ENCODE data around the gene MRPL27.
A peak's percentile ranks its signal among the peaks of the same experiment; 100 is the strongest.

MRPL27 gene

DNA sequence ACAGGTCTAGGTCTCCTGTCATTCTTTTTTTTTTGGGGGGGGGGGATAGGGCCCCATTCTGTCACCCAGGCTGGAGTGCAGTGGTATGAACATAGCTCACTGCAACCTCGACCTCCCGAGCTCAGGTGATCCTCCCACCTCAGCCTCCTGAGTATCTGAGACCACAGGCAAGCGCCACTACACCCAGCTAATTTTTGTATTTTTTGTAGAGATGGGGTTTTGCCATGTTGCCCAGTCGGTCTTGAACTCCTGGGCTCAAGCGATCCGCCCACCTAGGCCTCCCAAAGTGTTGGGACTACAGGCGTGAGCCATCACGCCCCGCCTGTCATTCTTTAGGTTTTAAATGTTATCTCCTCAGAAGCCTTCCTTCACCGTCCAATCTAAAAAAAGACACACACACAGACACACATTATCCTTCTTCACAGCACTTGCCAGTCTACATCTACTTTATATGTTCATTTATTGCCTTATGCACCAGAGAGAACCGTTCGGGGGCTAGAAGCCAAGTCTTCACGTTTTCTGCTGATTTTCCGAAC is 694 bp downstream of the MRPL27 start:
- Histone ChIP-seq H3K4me3 (ENCODE audit: low read depth in 1 of 2, low read length in 1 of 2) (peak overlapping the region; percentile 95 to 99), H3K4me1 (ENCODE audit: control insufficient read depth in 1 of 2, insufficient read depth in 1 of 2, low read depth in 1 of 2, low read length in 1 of 2) (peaks cover 12 to 17% of the 10 kb centered on the region in 2 experiments), H3K9me3 (no peaks in the 10 kb centered on the region), H3K36me3 (peaks cover 31% of the 10 kb centered on the region), H3K27me3 (no peaks in the 10 kb centered on the region), H3K27ac (peak overlapping the region; percentile 85)
- TF ChIP-seq, protein P1, sequence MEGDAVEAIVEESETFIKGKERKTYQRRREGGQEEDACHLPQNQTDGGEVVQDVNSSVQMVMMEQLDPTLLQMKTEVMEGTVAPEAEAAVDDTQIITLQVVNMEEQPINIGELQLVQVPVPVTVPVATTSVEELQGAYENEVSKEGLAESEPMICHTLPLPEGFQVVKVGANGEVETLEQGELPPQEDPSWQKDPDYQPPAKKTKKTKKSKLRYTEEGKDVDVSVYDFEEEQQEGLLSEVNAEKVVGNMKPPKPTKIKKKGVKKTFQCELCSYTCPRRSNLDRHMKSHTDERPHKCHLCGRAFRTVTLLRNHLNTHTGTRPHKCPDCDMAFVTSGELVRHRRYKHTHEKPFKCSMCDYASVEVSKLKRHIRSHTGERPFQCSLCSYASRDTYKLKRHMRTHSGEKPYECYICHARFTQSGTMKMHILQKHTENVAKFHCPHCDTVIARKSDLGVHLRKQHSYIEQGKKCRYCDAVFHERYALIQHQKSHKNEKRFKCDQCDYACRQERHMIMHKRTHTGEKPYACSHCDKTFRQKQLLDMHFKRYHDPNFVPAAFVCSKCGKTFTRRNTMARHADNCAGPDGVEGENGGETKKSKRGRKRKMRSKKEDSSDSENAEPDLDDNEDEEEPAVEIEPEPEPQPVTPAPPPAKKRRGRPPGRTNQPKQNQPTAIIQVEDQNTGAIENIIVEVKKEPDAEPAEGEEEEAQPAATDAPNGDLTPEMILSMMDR (IDR thresholded peaks at IDR 0.05), result no peak

DNA sequence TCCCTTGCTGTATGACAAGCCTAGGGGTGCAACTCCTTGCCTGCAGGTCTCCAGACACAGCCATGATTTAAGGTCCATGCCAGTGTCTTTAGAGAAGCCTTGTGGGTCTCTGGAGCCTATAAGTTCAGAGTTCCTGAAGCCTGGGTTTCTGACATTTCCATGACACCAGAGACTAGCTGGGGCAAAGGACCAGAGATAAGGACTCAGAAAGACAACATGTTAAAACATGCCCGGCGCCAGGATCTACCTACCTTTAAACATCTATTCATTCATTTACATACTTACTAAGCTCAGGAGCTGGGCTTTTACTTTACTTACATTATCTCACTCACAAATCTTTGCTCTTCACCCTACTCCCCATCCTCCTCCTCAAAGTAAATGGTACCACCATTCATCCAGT is 1.5 kb downstream of the MRPL27 start:
- Histone ChIP-seq H3K27me3 (no peaks in the 10 kb centered on the region), H3K36me3 (peaks cover 39% of the 10 kb centered on the region), H3K27ac (no peak overlapping the region), H3K9me3 (no peaks in the 10 kb centered on the region), H3K4me1 (ENCODE audit: control insufficient read depth in 1 of 2, insufficient read depth in 1 of 2, low read depth in 1 of 2, low read length in 1 of 2) (peaks cover 12 to 17% of the 10 kb centered on the region in 2 experiments), H3K4me3 (ENCODE audit: low read depth in 1 of 2, low read length in 1 of 2) (no peak overlapping the region)
- TF ChIP-seq, protein P1 (IDR thresholded peaks at IDR 0.05), result no peak

GRCh38 chr17:50370052-50370451 is 2.9 kb downstream of the MRPL27 start:
- no peaks in the 10 kb centered on the region for H3K27me3 ChIP-seq
- no peak overlapping the region for H3K4me3 ChIP-seq (ENCODE audit: low read depth in 1 of 2, low read length in 1 of 2)
- no peak overlapping the region for H3K27ac ChIP-seq
- TF ChIP-seq, protein P1 (IDR thresholded peaks at IDR 0.05), result no peak
- H3K4me1 ChIP-seq (ENCODE audit: control insufficient read depth in 1 of 2, insufficient read depth in 1 of 2, low read depth in 1 of 2, low read length in 1 of 2), result peaks cover 12 to 17% of the 10 kb centered on the region in 2 experiments
- H3K36me3 ChIP-seq, result peaks cover 52% of the 10 kb centered on the region
- no peaks in the 10 kb centered on the region for H3K9me3 ChIP-seq

- Histone ChIP-seq H3K4me3 (ENCODE audit: low read depth in 1 of 2, low read length in 1 of 2) (no peak overlapping the region), H3K9me3 (no peaks in the 10 kb centered on the region), H3K27me3 (no peaks in the 10 kb centered on the region), H3K4me1 (ENCODE audit: control insufficient read depth in 1 of 2, insufficient read depth in 1 of 2, low read depth in 1 of 2, low read length in 1 of 2) (peaks cover 4 to 7% of the 10 kb centered on the region in 2 experiments), H3K27ac (no peak overlapping the region), H3K36me3 (peaks cover 57% of the 10 kb centered on the region)
- TF ChIP-seq, protein P1 (IDR thresholded peaks at IDR 0.05), result no peak
These were observed 5.6 kb downstream of the MRPL27 start for GRCh38 chr17:50367401-50367800.

DNA sequence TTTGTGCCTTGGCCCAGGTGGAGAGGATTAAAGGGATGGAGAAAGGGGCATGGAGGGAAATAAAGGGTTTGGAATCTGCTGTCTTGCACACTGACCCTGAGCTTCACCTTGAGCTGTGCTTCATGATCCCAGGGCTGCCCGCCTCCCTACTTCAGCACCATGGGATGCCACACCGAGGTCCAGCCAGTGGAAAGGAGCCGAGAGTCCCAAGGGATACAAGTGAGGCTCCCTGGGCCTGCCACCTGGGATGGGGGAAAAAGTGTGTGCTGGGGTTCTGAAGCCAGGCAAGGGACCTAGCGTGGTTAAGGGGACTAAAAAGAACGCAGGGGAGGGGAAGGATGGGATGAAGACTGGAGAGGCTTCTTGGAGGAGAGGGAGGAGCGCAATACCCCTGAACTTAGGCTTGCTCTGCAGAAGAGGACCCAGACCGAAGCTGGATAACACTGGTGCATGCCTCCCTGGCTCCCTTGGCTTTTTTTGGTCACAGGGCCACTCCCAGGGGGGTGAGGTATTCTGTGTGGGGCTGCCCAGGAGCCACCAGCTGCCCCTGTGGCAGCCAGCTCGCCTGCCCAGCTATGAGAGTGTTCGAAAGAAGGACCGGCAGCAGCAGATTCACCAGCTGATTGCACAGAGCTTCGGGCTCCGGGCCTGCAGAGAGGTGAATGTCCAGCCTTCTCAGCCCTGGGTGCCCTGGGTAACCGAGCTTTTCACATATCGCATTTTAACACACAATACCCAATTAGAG is 7.2 kb downstream of the MRPL27 start:
- no peaks in the 10 kb centered on the region for H3K9me3 ChIP-seq
- peaks cover 60% of the 10 kb centered on the region for H3K36me3 ChIP-seq
- H3K27ac ChIP-seq, result no peak overlapping the region
- H3K4me1 ChIP-seq (ENCODE audit: control insufficient read depth in 1 of 2, insufficient read depth in 1 of 2, low read depth in 1 of 2, low read length in 1 of 2), result peaks cover 5 to 6% of the 10 kb centered on the region in 2 experiments
- H3K4me3 ChIP-seq (ENCODE audit: low read depth in 1 of 2, low read length in 1 of 2), result no peak overlapping the region
- no peaks in the 10 kb centered on the region for H3K27me3 ChIP-seq
- TF ChIP-seq, protein P1 (IDR thresholded peaks at IDR 0.05), result no peak
